ENCODE measurements around the gene STPG3.
"Not testable (repeated sequence)": the region's sequence is repeated elsewhere in the genome, so short reads cannot be mapped to it uniquely, and the experiment has no call there.

STPG3 gene

DNA sequence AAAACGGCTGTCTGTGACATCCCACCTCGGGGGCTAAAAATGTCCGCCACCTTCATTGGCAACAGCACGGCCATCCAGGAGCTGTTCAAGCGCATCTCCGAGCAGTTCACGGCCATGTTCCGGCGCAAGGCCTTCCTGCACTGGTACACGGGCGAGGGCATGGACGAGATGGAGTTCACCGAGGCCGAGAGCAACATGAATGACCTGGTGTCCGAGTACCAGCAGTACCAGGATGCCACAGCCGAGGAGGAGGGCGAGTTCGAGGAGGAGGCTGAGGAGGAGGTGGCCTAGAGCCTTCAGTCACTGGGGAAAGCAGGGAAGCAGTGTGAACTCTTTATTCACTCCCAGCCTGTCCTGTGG, 7.8 kb upstream of the STPG3 start:
- in situ Hi-C loops (cut with MboI; ENCODE audit: low sequenced_read_pairs), result not testable (repeated sequence)

DNA sequence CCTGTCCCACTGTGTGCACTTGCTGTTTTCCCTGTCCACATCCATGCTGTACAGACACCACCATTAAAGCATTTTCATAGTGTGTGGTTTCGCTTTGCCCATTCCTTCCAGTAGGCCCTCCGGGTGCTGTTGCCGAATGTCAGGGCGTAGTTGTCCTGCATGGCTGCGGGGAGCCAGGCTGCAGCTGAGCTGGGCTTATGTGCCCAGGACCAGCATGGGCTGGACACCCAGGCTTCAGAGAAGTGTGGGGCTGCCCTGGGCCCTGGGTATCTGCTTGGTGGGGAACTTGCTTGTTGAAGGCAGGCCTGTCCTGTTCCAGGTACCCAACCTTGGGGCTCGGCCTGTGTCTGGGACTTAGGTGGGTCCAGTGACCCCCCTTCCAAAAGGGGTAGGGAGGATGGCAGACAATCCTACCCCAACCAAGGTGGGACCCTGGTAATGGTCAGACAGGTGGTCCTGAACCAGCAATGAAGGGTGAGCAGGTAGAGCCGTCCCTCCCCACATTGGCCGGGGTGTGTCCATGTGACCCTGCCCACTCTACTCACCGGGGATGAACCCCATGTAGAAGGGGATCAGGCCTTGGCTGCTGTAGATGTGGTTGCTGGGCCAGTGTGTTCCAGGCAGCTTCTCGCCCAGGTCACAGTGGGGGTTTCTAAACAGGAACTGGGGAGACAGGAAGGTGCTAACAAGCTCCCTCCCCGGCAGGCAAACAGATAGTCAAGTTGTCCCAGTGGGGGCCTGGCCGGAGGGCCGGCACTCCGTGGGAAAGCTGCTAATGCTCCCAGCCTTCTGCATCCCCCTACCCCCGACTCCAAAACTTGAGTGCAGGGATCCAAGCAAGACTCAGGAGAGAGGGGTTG, 7.2 kb upstream of the STPG3 start:
- in situ Hi-C loops (cut with MboI; ENCODE audit: low sequenced_read_pairs), result no loop called here

- in situ Hi-C loops (cut with MboI; ENCODE audit: low sequenced_read_pairs), result no loop called here
These were observed 6.3 kb upstream of the STPG3 start for GRCh38 chr9:137244486-137245449.

GRCh38 chr9:137245450-137246421, 5.3 kb upstream of the STPG3 start:
- in situ Hi-C loops (cut with MboI; ENCODE audit: low sequenced_read_pairs), result no loop called here

DNA sequence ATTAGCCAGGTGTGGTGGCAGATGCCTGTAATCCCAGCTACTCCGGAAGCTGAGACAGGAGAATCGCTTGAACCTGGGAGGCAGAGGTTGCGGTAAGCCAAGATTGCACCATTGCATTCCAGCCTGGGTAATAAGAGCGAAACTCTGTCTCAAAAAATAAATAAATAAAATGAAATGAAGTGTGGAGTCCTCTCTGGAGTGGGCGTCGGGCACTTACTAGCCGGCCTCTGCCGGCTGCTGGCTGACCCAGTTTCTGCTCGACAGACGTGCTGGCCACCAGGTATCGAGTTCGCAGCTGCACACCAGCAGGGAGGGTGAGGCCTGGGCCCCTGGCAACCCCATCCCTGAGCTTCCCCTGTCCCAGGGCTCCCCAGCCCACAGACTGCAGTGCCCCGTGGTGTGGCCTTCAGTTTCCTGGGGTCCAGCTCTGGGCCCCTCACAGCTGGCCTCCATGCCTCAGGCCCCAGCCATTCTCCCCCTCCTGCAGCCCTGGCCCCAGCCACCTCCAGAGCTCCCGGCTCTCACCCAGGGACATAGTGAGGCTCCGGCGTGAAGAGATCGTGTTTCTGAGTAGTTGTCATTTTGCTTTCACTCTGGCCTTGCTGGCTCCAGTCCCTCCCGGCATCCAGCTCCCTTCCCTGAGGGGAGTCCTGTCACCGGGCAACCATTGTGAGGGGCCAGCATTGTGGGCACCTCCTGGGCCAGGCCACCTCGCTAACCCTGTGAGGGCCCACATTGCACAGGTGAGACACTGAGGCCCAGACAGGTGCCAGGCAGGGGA, 3.8 kb upstream of the STPG3 start:
- in situ Hi-C loops (cut with MboI; ENCODE audit: low sequenced_read_pairs), result no loop called here

- in situ Hi-C loops (cut with MboI; ENCODE audit: low sequenced_read_pairs), result no loop called here
These were observed 3.2 kb upstream of the STPG3 start for GRCh38 chr9:137247916-137248175.

DNA sequence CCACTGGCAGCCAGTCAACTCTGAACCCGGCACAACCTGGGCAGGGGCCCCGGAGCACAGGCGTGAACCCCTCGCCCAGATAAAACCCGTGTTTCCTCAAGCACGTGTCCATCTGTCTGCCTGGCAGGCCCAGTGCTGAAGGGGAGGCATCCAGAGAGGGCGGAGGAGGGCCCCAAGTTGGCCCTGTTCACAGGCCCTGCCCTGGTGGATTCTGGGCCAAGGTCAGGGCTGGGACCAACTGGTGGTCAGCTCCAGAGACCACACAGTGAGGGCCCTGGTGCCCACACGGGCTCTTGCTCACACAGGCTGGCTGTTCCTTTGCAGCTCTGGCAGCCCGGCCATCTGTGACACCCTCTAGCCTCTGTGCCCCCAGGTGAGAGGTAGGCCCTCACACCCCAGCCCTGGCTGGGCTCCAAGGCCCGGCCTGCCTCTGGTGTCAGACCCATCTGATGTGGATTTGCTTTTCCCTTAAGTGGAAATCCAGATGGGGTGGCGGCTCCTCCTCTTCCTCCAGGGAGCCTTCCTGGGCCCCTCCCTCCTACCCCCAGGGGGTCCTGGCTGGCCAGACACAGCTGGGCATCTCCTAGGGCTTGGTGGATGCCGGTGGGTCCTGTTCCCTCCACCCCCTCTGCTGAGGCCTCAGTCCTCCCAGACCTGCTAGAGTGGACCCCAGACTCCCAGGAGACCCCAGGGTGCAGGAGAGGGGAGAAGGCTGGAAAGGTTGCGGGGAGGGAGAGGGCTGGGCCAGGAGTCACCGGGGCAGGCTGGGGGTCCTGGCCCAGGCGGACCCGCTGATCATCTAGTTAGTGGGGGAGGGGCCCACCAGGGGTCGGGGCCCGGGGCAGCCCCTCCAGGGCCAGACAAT, 525 bp upstream of the STPG3 start:
- in situ Hi-C loops (cut with MboI; ENCODE audit: low sequenced_read_pairs), result no loop called here

DNA sequence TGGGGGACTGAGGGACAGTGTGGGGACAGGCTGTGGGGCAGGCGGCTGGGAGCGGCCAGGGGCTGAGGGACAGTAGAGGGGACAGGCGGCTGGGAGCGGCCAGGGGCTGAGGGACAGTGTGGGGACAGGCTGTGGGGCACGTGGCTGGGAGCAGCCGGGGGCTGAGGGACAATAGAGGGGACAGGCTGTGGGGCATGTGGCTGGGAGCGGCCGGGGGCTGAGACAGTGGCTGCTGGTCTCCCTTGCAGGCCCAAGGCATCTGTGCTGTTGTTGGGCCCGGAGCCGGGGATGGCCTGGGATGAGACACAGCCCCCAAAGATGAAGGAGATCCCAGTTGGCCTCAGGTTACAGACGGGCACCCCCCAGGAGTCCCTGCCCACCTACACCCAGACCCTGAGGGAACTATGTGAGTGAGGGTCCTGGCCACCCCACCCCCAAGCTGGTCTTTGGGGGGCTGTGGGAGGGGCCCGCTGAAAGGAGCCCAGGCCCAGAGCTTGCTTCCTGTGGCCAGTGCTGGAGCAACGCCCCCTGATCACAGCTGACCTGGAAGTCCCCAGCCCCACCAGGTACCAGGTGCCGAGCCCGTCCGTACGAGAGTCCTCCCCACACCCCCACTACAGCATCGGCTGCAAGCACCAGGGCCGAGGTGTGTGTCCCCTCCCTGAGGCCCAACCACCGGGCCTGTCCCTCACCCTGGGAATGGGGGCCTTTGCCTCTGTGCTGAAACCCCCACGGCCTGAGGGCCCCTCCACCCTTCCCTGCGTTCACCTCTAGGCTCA, 593 bp downstream of the STPG3 start:
- in situ Hi-C loops (cut with MboI; ENCODE audit: low sequenced_read_pairs), result no loop called here

- in situ Hi-C loops (cut with MboI; ENCODE audit: low sequenced_read_pairs), result no loop called here
These were observed 1.7 kb downstream of the STPG3 start for GRCh38 chr9:137252555-137253506.

- in situ Hi-C loops (cut with MboI; ENCODE audit: low sequenced_read_pairs), result no loop called here
These were observed 2.9 kb downstream of the STPG3 start for GRCh38 chr9:137253717-137254623.

DNA sequence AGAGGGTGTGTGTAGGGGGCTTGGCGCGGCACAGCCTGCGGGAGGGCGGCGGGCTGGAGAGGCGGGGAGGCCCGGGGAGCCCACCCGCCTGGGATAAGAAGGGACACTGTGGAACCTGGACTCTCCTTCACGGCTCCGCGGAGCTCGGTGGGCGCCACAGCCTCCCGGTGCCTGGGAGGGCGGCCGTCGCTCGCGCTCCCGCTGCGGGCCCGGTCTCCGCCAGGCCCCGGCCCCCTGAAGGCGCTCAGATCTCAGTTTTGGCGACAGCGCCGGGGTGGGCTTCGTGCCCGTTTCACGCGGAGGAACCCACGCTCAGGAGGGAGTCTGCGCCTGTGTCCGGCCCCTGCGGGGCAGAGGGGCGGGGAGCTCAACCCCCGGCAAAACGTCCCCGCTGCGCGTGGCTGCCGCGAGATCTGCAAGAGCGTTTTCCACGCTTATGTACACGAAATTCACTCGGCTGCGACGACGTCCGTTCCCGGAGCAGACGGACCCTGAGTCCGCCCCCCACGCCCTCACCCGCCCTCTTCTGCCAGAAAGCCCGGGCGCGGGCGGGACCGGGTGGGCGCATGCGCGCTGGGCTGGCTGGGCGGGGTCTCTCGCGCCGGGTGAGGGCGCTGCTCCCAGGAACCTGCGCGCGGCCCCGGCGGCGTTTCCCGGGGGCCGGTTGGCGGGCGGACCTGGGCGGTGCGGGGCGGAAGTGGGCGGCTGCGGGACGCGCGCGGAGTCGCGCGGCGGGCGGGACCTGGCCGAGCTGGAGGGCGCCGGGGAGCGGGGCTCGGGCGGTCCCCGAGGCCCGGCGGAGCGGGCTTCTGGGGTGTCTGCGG, 3.8 kb downstream of the STPG3 start, which contains the start of gene NELFB:
TSS of gene NELFB (plus strand) at position 704 of the 824 bp plus-strand sequence.
- in situ Hi-C loops (cut with MboI; ENCODE audit: low sequenced_read_pairs), result no loop called here

DNA sequence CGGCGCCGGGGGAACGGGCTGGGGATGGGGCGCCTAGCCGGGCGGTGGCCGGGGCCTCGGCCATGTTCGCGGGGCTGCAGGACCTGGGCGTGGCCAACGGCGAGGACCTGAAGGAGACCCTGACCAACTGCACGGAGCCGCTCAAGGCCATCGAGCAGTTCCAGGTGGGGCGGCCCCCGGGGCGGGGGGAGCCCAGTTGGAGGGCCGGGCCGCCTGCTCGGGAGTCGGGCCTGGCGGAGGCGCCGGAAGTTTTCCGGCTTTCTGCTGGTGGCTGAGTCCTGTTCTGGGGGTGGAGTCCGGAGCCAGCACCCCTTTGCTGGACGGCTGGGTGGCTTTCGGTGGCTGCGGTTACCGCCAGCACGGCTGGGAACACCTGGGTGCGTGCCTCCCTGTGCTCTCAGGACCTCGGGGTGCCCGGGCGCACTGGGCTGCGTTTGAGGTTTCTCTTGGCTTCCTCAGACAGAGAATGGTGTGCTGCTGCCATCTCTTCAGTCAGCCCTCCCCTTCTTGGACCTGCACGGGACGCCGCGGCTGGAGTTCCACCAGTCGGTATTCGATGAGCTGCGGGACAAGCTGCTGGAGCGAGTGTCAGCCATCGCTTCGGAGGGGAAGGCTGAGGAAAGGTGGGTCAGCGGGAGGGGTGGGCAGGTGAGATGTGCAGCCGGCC, 4.5 kb downstream of the STPG3 start:
- in situ Hi-C loops (cut with MboI; ENCODE audit: low sequenced_read_pairs), result no loop called here

- in situ Hi-C loops (cut with MboI; ENCODE audit: low sequenced_read_pairs), result no loop called here
These were observed 5.3 kb downstream of the STPG3 start for GRCh38 chr9:137256362-137256761.

DNA sequence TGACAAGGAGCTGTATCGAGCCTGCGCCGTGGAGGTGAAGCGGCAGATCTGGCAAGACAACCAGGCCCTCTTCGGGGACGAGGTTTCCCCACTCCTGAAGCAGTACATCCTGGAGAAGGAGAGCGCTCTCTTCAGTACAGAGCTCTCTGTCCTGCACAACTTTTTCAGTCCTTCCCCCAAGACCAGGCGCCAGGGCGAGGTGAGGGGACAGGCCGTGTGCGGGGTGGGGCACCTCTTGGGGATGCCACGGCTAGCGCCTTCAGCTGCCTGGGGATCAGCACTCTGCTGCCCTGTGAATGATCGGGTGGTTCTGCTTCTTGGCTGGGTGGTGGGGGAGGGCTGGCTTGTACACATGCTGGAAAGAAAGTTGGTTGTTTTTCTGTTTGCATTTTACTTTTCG, 5.8 kb downstream of the STPG3 start:
- in situ Hi-C loops (cut with MboI; ENCODE audit: low sequenced_read_pairs), result no loop called here

Measured in HL-60/S4 (cell line).